ENCODE results near the gene CCDC83. TPM values are rescaled to one million over a fixed set of nuclear protein-coding genes. Genes with fewer than 3 reads are reported as not detected.

The CCDC83 gene
- total and polyA plus RNA-seq, 2 donors (not counting 3 experiments of a cell fraction or from before 2014, with no cell fraction given), result not detected

- BruUV-seq (replicated peaks), result no TSS peak
- ChIA-PET POLR2A (no interaction called here), CTCF (interaction anchor here (1.1 to 1.8 kb wide), 2 partner anchors 10 to 16 kb away, joined by 3 to 10 read pairs; partner anchors contain the start of gene CCDC83)
- Histone ChIP-seq H3K79me2 (ENCODE audit: control insufficient read depth, insufficient read depth, low read length) (no peaks in the 10 kb centered on the region), H3K4me1 (ENCODE audit: control insufficient read depth, extremely low read depth, insufficient read depth, low read length) (peaks cover 3% of the 10 kb centered on the region), H4K20me1 (replicated peaks; ENCODE audit: control insufficient read depth, extremely low read depth, insufficient read depth, low read length) (no peaks in the 10 kb centered on the region), H3K4me2 (ENCODE audit: insufficient read depth, low read length) (no peak overlapping the region), H3K4me3 (replicated peaks in 1 of 3; ENCODE audit: insufficient read depth in 1 of 3, low read depth in 1 of 3, low read length in 3 of 3) (no peak overlapping the region), H3K9me3 (replicated peaks; ENCODE audit: control insufficient read depth, insufficient read depth, low read length) (no peaks in the 10 kb centered on the region), H3K27ac (ENCODE audit: insufficient read depth, low read depth, low read length) (no peak overlapping the region), H3K9ac (replicated peaks; ENCODE audit: extremely low read depth, insufficient read depth, low read length) (no peak overlapping the region), H2AFZ (ENCODE audit: low read depth, low read length) (no peak overlapping the region), H3K27me3 (ENCODE audit: control insufficient read depth in 2 of 2, insufficient read depth in 2 of 2, low read length in 2 of 2) (no peaks in the 10 kb centered on the region), H3K36me3 (ENCODE audit: control insufficient read depth in 2 of 2, extremely low read depth in 1 of 2, insufficient read depth in 2 of 2, low read length in 2 of 2) (no peaks in the 10 kb centered on the region), H3K9me1 (replicated peaks; ENCODE audit: control insufficient read depth, extremely low read depth, insufficient read depth, low read length) (no peaks in the 10 kb centered on the region)
- DNase-seq (ENCODE audit: low read depth, low spot score), result no peak
- intact Hi-C loops (cut with micrococcal nuclease), result no loop called here
- dilution Hi-C loops (cut with MboI; ENCODE audit: extremely low pct_ligation_motif_present, low sequenced_read_pairs), result no loop called here
- peak; percentile 46 for TF ChIP-seq GATA2 (IDR thresholded peaks at IDR 0.05; ENCODE audit: insufficient read depth, insufficient read length, low read depth, low read length)
- no peak for TF ChIP-seq CTCF (IDR thresholded peaks at IDR 0.05; ENCODE audit: extremely low read depth in 1 of 2, insufficient read depth in 1 of 2, low read depth in 1 of 2, low read length in 2 of 2)
- TF ChIP-seq FOS (IDR thresholded peaks at IDR 0.05; ENCODE audit: borderline replicate concordance, insufficient read depth, low read length), result peak; percentile 10
- FAIRE-seq, result no peak
These were observed 10.0 kb upstream of the CCDC83 start for GRCh38 chr11:85845124-85845631.

- no peak overlapping the region for H3K9ac ChIP-seq (replicated peaks; ENCODE audit: extremely low read depth, insufficient read depth, low read length)
- ChIA-PET POLR2A (no interaction called here), CTCF (interaction anchor here (1.1 to 1.4 kb wide), 2 partner anchors 155 to 194 kb away, joined by 3 to 6 read pairs; no protein-coding TSS in a partner anchor)
- H2AFZ ChIP-seq (ENCODE audit: low read depth, low read length), result no peak overlapping the region
- no peaks in the 10 kb centered on the region for H3K9me3 ChIP-seq (replicated peaks; ENCODE audit: control insufficient read depth, insufficient read depth, low read length)
- H3K9me1 ChIP-seq (replicated peaks; ENCODE audit: control insufficient read depth, extremely low read depth, insufficient read depth, low read length), result no peaks in the 10 kb centered on the region
- no peaks in the 10 kb centered on the region for H3K79me2 ChIP-seq (ENCODE audit: control insufficient read depth, insufficient read depth, low read length)
- no peaks in the 10 kb centered on the region for H4K20me1 ChIP-seq (replicated peaks; ENCODE audit: control insufficient read depth, extremely low read depth, insufficient read depth, low read length)
- no peak overlapping the region for H3K4me2 ChIP-seq (ENCODE audit: insufficient read depth, low read length)
- no peak overlapping the region for H3K4me3 ChIP-seq (replicated peaks in 1 of 3; ENCODE audit: insufficient read depth in 1 of 3, low read depth in 1 of 3, low read length in 3 of 3)
- no peak overlapping the region for H3K27ac ChIP-seq (ENCODE audit: insufficient read depth, low read depth, low read length)
- peaks cover 3% of the 10 kb centered on the region for H3K4me1 ChIP-seq (ENCODE audit: control insufficient read depth, extremely low read depth, insufficient read depth, low read length)
- no peak for TF ChIP-seq MAX (IDR thresholded peaks at IDR 0.05; ENCODE audit: insufficient read depth, insufficient read length)
- TF ChIP-seq POLR2A (IDR thresholded peaks at IDR 0.05; ENCODE audit: low read depth, low read length), result no peak
- TF ChIP-seq GATA2 (IDR thresholded peaks at IDR 0.05; ENCODE audit: insufficient read depth, insufficient read length, low read depth, low read length), result no peak
- no peak for TF ChIP-seq MYC (IDR thresholded peaks at IDR 0.05; ENCODE audit: low read depth, low read length)
- no peak for TF ChIP-seq CTCF (IDR thresholded peaks at IDR 0.05; ENCODE audit: extremely low read depth in 1 of 2, insufficient read depth in 1 of 2, low read depth in 1 of 2, low read length in 2 of 2)
- no peak for TF ChIP-seq EZH2 (IDR thresholded peaks at IDR 0.05; ENCODE audit: borderline replicate concordance, low read depth, low read length, severe bottlenecking)
- TF ChIP-seq JUN (IDR thresholded peaks at IDR 0.05; ENCODE audit: borderline replicate concordance, insufficient read depth, insufficient read length, low read depth), result no peak
- TF ChIP-seq FOS (IDR thresholded peaks at IDR 0.05; ENCODE audit: borderline replicate concordance, insufficient read depth, low read length), result no peak
- TF ChIP-seq POLR2AphosphoS5 (IDR thresholded peaks at IDR 0.05; ENCODE audit: insufficient read depth, low read depth, low read length), result no peak
- no peak for FAIRE-seq
- no peak for DNase-seq (ENCODE audit: low read depth, low spot score)
- intact Hi-C loops (cut with micrococcal nuclease) (no loop called here), dilution Hi-C loops (cut with MboI; ENCODE audit: extremely low pct_ligation_motif_present, low sequenced_read_pairs) (no loop called here)
- no peaks in the 10 kb centered on the region for H3K27me3 ChIP-seq (ENCODE audit: control insufficient read depth in 2 of 2, insufficient read depth in 2 of 2, low read length in 2 of 2)
- BruUV-seq (replicated peaks), result no TSS peak
- no peaks in the 10 kb centered on the region for H3K36me3 ChIP-seq (ENCODE audit: control insufficient read depth in 2 of 2, extremely low read depth in 1 of 2, insufficient read depth in 2 of 2, low read length in 2 of 2)
These were observed 7.7 kb upstream of the CCDC83 start for GRCh38 chr11:85847436-85847835.

Data from endothelial cell of umbilical vein (primary cell).